Stimulated activated CD8-positive, alpha-beta memory T cell treated with anti-CD3 and anti-CD28 coated beads, Interleukin-7, amount 100 ng/mL, for 24 hours (primary cell): ENCODE data around the gene AKAP12.
"Not testable (repeated sequence)": the region's sequence is repeated elsewhere in the genome, so short reads cannot be mapped to it uniquely, and the experiment has no call there.

Experiments
- DNase-seq: peaks from one replicate; pipeline ENCODE4 v3.0.0-alpha.2; 2020; ENCODE audit warnings: low read depth

AKAP12 gene

DNA sequence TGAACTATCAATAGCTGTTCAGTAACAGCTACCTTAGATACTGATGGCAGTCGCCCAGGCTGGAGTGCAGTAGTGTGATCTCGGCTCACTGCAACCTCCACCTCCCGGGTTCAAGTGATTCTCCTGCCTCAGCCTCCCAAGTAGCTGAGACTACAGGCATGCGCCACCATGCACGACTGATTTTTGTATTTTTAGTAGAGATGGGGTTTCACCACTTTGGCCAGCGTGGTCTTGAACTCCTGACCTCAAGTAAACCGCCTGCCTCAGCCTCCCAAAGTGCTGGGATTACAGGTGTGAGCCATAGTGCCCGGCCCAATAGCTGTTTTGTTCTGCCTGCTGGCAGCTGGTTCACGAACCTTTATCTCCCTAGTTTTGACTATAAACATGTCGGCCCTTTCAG, 103.0 kb downstream of the AKAP12 start:
- DNase-seq, result not testable (repeated sequence)

DNA sequence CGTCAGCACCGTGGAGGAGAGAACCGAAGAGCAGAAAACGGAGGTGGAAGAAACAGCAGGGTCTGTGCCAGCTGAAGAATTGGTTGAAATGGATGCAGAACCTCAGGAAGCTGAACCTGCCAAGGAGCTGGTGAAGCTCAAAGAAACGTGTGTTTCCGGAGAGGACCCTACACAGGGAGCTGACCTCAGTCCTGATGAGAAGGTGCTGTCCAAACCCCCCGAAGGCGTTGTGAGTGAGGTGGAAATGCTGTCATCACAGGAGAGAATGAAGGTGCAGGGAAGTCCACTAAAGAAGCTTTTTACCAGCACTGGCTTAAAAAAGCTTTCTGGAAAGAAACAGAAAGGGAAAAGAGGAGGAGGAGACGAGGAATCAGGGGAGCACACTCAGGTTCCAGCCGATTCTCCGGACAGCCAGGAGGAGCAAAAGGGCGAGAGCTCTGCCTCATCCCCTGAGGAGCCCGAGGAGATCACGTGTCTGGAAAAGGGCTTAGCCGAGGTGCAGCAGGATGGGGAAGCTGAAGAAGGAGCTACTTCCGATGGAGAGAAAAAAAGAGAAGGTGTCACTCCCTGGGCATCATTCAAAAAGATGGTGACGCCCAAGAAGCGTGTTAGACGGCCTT, 110.0 kb downstream of the AKAP12 start:
- no peak for DNase-seq

DNA sequence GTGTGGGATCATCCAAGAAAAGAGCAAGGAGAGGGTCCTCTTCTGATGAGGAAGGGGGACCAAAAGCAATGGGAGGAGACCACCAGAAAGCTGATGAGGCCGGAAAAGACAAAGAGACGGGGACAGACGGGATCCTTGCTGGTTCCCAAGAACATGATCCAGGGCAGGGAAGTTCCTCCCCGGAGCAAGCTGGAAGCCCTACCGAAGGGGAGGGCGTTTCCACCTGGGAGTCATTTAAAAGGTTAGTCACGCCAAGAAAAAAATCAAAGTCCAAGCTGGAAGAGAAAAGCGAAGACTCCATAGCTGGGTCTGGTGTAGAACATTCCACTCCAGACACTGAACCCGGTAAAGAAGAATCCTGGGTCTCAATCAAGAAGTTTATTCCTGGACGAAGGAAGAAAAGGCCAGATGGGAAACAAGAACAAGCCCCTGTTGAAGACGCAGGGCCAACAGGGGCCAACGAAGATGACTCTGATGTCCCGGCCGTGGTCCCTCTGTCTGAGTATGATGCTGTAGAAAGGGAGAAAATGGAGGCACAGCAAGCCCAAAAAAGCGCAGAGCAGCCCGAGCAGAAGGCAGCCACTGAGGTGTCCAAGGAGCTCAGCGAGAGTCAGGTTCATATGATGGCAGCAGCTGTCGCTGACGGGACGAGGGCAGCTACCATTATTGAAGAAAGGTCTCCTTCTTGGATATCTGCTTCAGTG, 110.8 kb downstream of the AKAP12 start:
- no peak for DNase-seq

DNA sequence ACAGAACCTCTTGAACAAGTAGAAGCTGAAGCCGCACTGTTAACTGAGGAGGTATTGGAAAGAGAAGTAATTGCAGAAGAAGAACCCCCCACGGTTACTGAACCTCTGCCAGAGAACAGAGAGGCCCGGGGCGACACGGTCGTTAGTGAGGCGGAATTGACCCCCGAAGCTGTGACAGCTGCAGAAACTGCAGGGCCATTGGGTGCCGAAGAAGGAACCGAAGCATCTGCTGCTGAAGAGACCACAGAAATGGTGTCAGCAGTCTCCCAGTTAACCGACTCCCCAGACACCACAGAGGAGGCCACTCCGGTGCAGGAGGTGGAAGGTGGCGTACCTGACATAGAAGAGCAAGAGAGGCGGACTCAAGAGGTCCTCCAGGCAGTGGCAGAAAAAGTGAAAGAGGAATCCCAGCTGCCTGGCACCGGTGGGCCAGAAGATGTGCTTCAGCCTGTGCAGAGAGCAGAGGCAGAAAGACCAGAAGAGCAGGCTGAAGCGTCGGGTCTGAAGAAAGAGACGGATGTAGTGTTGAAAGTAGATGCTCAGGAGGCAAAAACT, 111.5 kb downstream of the AKAP12 start:
- DNase-seq, result no peak

DNA sequence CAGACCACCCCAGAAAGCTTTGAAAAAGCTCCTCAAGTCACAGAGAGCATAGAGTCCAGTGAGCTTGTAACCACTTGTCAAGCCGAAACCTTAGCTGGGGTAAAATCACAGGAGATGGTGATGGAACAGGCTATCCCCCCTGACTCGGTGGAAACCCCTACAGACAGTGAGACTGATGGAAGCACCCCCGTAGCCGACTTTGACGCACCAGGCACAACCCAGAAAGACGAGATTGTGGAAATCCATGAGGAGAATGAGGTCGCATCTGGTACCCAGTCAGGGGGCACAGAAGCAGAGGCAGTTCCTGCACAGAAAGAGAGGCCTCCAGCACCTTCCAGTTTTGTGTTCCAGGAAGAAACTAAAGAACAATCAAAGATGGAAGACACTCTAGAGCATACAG, 112.0 kb downstream of the AKAP12 start:
- DNase-seq, result no peak

DNA sequence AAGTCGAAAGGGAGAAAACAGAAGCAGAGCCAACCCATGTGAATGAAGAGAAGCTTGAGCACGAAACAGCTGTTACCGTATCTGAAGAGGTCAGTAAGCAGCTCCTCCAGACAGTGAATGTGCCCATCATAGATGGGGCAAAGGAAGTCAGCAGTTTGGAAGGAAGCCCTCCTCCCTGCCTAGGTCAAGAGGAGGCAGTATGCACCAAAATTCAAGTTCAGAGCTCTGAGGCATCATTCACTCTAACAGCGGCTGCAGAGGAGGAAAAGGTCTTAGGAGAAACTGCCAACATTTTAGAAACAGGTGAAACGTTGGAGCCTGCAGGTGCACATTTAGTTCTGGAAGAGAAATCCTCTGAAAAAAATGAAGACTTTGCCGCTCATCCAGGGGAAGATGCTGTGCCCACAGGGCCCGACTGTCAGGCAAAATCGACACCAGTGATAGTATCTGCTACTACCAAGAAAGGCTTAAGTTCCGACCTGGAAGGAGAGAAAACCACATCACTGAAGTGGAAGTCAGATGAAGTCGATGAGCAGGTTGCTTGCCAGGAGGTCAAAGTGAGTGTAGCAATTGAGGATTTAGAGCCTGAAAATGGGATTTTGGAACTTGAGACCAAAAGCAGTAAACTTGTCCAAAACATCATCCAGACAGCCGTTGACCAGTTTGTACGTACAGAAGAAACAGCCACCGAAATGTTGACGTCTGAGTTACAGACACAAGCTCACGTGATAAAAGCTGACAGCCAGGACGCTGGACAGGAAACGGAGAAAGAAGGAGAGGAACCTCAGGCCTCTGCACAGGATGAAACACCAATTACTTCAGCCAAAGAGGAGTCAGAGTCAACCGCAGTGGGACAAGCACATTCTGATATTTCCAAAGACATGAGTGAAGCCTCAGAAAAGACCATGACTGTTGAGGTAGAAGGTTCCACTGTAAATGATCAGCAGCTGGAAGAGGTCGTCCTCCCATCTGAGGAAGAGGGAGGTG, 112.9 kb downstream of the AKAP12 start:
- DNase-seq, result no peak

DNA sequence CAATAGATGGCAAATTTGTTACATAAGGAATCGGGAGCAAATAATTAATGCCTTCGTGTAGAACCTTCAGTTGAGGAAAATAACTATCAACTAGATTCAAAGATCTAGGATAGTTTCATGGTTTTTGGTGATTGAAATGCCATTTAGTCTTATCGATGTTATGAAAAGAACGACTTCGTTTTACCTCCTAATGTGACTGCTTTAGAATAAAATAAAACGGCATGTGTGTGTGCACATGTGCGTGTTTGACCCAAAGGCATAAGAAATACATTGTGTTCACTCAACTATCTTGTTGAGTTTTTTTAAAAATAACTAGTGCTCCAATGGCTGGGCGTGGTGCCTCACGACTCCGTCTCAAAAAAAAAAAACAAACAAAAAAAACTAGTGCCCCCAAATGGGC, 114.0 kb downstream of the AKAP12 start:
- DNase-seq, result no peak

DNA sequence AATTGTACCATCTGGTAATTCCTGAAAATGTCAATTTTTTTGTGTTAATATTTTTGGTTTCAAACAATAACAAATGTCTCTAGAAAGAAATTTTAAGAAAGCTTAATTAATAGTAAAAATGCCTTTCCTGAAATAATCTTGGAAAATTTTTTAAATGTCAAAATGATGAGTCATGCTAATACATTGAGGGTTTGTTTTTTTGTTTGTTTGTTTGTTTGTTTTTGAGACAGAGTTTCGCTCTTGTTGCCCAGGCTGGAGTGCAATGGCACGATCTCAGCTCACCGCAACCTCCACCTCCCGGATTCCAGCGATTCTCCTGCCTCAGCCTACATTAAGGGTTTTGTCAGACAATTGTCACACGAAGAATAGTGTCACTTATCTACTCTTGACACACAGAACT, 117.2 kb downstream of the AKAP12 start:
- not testable (repeated sequence) for DNase-seq

DNA sequence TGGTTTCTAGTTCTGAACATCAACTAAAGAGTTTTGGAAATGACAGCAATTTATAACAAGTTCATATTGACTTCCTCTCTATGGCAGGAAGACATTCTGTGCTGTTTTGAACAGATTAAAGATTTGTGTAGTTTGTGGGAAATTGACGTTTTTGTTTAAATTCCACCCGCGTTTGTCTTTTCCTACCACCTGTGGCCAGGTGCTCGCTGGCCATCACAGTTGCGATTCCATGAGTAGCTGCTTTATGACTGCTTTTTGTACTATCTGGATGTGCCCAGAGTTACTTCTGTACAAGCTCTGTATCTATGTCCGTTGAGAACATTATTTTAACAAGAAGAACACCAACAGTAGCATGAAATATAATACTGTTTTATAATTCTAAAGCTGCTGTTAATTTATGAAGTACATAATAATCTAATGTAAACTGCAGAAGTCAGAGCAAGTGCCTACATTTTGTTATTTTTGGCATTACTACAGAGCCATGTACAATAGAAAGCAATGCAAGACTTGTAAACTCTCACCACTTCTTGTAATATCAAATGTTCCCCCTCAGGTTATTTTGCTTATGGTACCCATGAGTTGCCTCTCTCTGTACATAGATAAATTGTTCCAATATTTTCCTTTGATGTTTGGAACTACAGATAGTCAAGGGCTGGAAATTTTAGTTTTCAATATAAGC, 118.1 kb downstream of the AKAP12 start:
- DNase-seq, result no peak

DNA sequence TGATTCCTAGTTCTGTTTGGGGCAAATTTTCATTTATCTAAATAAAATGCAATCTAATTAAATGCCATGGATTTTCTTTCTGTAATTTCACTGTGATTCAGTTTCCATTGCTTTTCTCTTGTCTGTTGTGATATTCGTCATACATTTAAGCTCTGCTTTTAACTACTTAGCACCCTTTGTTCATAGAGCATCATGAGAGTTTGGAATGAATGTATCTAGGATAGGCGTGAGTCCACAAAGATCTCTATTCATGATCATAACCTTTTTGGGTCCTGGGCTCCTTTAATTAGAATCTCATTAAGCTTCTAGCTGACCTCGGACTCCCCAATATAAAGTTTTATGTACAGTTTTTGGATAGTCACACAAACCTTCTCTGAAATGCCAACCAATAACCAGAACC, 118.7 kb downstream of the AKAP12 start:
- no peak for DNase-seq

DNA sequence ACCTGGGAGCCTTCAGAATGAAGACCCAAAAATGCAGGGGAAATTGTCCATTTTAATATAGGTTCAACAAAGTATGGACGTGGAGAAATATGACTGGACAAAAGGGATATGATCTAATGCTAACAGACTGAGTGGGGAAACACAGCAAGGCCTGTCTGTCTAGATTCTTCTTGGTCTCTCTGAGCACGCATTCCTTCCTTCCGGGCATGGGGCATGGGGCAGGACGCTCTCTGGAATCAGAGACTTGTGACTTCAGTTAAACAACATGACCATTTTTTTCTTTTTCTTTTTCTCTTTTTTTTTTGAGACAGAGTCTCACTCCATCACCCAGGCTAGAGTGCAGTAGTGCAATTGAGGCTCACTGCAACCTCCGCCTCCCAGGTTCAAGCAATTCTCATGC, 119.7 kb downstream of the AKAP12 start:
- no peak for DNase-seq

DNA sequence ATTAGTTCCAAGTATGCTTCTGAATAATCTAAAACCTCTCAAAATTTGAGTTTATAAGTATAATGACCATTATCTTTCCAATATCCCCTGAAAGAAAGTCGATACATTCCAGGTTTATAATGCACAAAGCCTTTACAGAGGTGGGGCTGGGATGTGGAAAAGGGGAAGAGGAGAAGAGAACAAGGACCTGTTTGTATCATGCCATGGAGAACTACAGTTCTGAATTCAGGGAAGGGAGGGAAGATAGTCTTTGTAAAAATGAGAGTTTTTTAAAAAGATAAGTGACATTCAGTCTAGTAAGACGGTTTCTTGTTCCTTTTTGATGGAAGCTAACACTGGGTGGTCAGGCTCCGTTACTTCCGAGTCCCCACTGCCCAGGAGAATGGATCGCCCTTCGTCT, 125.5 kb downstream of the AKAP12 start:
- no peak for DNase-seq

DNA sequence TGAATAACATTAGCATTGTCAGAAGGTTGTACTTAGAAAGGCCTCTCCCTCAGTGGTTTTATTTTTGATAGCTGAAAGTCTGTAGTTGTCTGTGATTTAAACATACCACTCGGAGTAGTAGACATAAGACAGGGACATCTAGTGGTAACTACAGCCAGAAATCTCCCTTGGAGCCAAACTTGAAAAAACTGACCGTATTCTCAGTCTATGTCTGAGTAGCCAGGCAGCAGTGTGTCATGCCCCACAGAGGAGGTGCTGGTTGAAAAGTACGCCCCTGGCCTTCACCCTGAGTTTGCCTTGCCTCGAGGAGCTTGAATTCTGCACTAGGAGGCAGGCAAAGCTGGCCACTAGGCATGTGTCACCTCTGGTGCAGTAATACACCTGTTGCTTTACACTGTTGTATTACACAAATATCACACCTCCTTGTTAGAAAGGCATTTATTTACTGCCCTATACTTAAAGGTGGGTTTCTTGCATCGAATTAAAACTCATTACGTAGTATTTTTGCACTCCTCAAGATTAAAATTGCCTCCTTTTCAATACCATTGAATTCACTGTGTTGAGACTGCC, 130.8 kb downstream of the AKAP12 start:
- no peak for DNase-seq

DNA sequence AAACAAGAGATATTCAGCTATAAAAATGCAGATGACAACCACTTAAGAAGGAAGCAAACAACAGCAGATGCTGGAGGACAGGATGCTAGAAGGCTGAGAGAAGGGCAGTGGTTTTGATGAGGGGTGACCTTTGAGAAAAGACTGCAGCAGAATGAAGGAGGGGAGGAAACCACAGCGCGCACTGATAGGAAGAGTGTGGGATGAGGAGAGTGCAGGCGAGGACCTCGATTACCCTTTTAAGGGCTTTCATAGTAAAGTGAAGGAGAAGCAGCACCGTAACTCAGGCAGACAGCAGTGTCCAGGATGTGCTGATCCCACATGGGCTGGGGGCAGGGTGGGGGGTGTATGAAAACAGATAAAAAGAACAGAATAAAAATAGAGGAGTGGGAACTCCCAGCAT, 132.4 kb downstream of the AKAP12 start:
- no peak for DNase-seq

DNA sequence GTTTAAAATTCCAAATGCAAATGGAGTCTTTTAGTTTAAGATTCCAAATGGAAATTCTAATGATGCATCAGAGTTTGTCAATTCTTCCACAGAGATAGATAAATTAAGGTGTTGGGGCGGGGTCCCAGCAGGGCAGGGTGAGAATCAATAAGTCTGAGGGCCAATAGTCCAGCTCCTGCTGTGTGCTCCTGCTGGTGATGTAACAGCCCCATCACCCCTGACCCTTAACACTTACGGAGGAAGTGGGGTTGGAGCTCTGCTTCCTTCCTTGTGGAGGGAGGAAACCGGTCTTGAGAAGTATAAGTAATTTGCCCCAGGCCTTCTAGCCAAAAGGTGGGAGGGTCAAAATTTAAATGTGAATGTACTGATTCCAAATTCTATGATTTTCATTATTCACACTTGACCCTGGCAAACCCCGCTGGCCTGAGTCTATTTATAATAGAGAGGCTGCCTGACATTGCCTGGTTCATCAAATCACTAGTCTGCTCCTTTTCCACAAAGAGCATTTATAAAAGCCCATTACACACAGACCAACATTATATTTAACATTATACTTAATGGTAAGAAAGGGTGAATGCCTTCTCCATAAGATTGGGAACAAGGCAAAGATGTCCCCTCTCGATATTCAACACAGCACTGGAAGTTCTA, 134.4 kb downstream of the AKAP12 start:
- DNase-seq, result no peak

DNA sequence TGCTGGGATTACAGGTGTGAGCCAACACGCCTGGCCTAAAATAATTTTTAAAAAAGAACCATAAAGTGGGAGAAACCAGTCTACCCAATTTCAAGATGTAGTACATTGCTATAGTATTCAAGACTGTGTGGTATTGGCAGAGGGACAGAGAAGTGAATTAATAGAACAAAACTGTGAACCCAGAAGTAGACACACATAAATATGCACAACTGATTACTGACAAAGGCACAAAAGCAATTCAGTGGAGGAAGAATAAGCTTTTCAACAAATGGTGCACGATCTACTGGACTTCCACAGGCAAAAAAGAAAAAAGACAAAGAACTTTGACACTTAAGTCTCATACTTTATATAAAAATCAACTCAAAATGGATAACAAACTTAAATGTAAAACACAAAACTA, 136.1 kb downstream of the AKAP12 start:
- no peak for DNase-seq

DNA sequence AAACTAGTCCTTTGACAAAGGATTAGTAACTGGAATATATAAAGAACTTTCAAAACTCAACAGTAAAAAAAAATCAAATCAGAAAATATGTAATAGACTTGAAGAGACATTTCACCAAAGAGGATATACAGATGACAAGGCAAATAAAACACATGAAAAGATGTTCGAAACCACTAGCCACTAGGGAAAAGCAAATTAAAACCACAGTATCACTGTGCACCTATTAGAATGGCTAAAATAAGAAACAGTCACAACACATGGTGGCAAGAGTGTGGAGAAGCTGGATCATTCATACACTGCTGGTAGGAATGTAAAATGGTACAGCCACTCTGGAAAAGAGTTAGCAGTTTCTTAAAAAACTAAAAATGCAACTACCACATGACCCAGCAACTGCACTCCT, 136.7 kb downstream of the AKAP12 start:
- no peak for DNase-seq

DNA sequence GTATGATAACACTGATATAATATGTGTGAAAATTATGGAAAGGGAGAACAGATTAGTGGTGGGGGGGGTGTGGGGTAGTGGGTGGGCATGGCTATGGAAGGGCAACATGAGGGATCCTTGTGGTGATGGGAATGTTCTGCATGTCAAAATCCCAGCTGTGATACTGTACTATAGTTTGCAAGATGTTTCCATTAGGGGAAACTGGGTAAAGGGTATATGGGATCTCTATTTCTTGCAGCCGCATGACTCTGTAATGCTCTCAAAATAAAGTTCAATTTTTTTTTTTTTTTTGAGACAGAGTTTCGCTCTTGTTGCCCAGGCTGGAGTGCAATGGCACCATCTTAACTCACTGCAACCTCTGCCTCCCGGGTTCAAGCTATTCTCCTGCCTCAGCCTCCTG, 137.3 kb downstream of the AKAP12 start:
- no peak for DNase-seq

DNA sequence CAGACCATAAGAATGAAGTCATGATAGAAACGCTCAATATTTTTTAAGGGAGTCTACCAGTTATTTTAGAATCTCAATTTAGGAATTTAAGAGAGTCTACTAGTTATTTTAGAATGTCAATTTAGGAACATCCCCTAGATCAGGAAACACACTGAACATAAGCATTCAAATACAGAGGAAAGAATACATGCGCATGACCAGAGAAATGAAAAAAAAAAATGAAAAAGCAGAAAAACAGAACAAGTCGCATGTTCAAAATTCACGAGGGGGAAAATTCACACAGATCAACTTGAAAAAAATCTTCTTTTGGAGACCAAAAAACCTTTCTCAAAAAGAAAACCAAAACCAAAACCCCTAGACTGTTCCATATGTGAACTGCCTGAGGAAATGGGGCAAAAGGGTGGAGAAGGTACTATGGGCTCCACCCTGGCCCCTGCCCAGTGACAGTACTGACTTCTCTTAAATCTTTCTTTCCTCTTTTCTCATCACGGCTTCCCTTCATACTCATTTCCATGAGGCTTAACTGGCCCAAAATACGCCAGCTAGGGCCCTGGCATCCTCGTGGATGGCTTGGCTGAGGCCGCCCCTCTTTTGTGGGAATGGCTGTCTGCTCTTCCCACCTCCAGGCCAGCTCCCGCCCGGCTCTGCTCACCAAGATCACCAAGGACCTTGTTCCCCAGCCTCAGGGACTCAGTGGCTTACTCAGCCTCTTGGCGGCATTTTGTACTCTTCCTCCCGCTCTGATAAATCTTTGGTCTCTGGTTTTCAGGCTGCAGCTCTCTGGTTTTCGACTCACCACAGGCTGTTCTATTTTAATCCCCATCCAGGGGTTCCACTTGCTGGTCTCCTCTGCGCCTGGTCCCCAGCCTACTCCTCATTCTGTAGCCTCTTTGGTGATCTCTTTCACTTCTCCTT, 140.4 kb downstream of the AKAP12 start:
- DNase-seq, result no peak

DNA sequence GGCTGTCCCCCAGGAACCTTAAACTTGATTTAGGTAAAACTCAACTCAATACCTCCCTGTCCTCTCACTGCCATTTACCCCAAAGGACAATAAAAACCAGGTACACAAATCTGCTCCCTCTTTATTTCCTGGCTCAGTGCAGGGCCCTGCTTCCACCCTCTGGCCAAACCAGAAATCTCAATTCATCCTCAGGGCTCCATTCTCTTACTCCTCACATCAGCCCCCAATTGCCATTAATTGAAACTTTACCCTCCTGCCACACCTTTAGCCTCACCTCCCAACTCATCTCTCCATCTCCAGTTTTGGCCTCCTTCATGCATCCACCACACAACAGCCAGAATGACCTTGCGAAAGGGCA, 141.1 kb downstream of the AKAP12 start:
- no peak for DNase-seq
